Tibial artery (tissue), 4 donors: Measurements from ENCODE around the gene PTBP3.
"Not testable (repeated sequence)": the region's sequence is repeated elsewhere in the genome, so short reads cannot be mapped to it uniquely, and the experiment has no call there.

Source experiments
- DNase-seq, 2 donors: peaks; one replicate each; pipeline ENCODE4 v3.0.0-alpha.2; 2019
- H3K27ac ChIP-seq, 2 donors: fragments of 200-600 bp; sonication (generic) in 1 of 2; 1 replicate in 1 of 2; 2 replicates in 1 of 2; pipeline ENCODE4 v1.5.1; 2018 to 2019; ENCODE audit warnings: mild to moderate bottlenecking in 1 of 2
- H3K27me3 ChIP-seq, 2 donors: fragments of 200-600 bp; sonication (generic) in 1 of 2; one replicate each; pipeline versions ENCODE4 v1.5.1 to v1.6.0; 2016 to 2019
- H3K36me3 ChIP-seq, 3 donors: fragments of 200-600 bp; sonication (generic) in 2 of 3; one replicate each; pipeline ENCODE4 v1.5.1; 2016 to 2019; ENCODE audit warnings: mild to moderate bottlenecking in 2 of 3
- H3K4me1 ChIP-seq, 4 donors: fragments of 200-600 bp; sonication (generic) in 2 of 4; 1 replicate in 3 of 4; 2 replicates in 1 of 4; pipeline ENCODE4 v1.5.1; 2016 to 2019
- H3K4me3 ChIP-seq, 2 donors: fragments of 200-600 bp; sonication (generic) in 1 of 2; 1 replicate in 1 of 2; 2 replicates in 1 of 2; pipeline ENCODE4 v1.5.1; 2018 to 2019; ENCODE audit warnings: mild to moderate bottlenecking in 2 of 2
- H3K9me3 ChIP-seq, 3 donors: fragments of 200-600 bp; sonication (generic) in 1 of 3; one replicate each; pipeline ENCODE4 v1.5.1; 2016 to 2019
- CTCF ChIP-seq, 2 experiments: fragments of 200-600 bp in 1 of 2; fragments of 450-650 bp in 1 of 2; IDR thresholded peaks; one replicate each; pipeline ENCODE4 v1.5.1; 2017 to 2019; ENCODE audit warnings: antibody characterized with exemption in 2 of 2, mild to moderate bottlenecking in 1 of 2, moderate library complexity in 1 of 2
- intact Hi-C: fragments of 100-400 bp; cut with DNase I; formaldehyde crosslinking; loops from one replicate; pipeline ENCODE4 v1.15.0; 2023; ENCODE audit warnings: low total_unique reads

Gene PTBP3

GRCh38 chr9:112268413-112268812 is 65.0 kb downstream of the PTBP3 start:
- TF ChIP-seq CTCF (IDR thresholded peaks at IDR 0.05) = no peak
- H3K9me3 ChIP-seq = no peaks in the 10 kb centered on the region
- no peaks in the 10 kb centered on the region for H3K27me3 ChIP-seq
- DNase-seq = no peak
- H3K4me3 ChIP-seq = no peak overlapping the region
- no peaks in the 10 kb centered on the region for H3K4me1 ChIP-seq
- H3K27ac ChIP-seq = no peak overlapping the region
- H3K36me3 ChIP-seq = peaks cover 0 to 11% (median 4%) of the 10 kb centered on the region in 3 donors
- intact Hi-C loops = no loop called here

DNA sequence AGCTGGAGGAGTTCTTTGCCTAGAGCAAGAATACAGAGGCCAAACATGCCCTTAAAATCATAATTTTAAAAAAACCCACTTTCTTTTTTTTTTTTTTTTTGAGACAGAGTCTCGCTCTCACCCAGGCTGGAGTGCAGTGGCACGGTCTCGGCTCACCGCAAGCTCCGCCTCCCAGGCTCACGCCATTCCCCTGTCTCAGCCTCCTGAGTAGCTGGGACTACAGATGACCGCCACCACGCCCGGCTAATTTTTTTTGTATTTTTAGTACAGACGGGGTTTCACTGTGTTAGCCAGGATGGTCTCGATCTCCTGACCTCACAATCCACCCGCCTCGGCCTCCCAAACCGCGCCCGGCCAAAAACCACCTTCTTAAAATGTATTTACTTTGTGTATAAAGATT is 66.3 kb downstream of the PTBP3 start:
- H3K27me3 ChIP-seq, H3K4me3 ChIP-seq, H3K4me1 ChIP-seq, intact Hi-C loops, H3K27ac ChIP-seq, H3K9me3 ChIP-seq, DNase-seq: not testable (repeated sequence)
- H3K36me3 ChIP-seq = peaks cover 0 to 11% (median 4%) of the 10 kb centered on the region in 3 donors

GRCh38 chr9:112265391-112265790 is 68.0 kb downstream of the PTBP3 start:
- intact Hi-C loops = no loop called here
- no peak for TF ChIP-seq CTCF (IDR thresholded peaks at IDR 0.05)
- H3K4me1 ChIP-seq = no peaks in the 10 kb centered on the region

GRCh38 chr9:112262577-112262976 is 70.8 kb downstream of the PTBP3 start:
- no peak overlapping the region for H3K27ac ChIP-seq
- H3K4me3 ChIP-seq = no peak overlapping the region
- H3K36me3 ChIP-seq = peaks cover 0 to 10% (median 6%) of the 10 kb centered on the region in 3 donors
- no peak for DNase-seq
- H3K9me3 ChIP-seq = no peaks in the 10 kb centered on the region
- TF ChIP-seq CTCF (IDR thresholded peaks at IDR 0.05) = no peak
- H3K27me3 ChIP-seq = no peaks in the 10 kb centered on the region
- H3K4me1 ChIP-seq = no peaks in the 10 kb centered on the region
- intact Hi-C loops = no loop called here

More at GRCh38 chr9:112265391-112265790, 68.0 kb downstream of the PTBP3 start:
- peaks cover 0 to 11% (median 10%) of the 10 kb centered on the region in 3 donors for H3K36me3 ChIP-seq
- no peaks in the 10 kb centered on the region for H3K27me3 ChIP-seq
- H3K9me3 ChIP-seq = no peaks in the 10 kb centered on the region
- DNase-seq = no peak
- no peak overlapping the region for H3K27ac ChIP-seq
- H3K4me3 ChIP-seq = no peak overlapping the region

- Histone ChIP-seq H3K4me1 (no peaks in the 10 kb centered on the region), H3K36me3 (peaks cover 0 to 6% (median 5%) of the 10 kb centered on the region in 3 donors), H3K4me3 (no peak overlapping the region), H3K27ac (no peak overlapping the region), H3K27me3 (no peaks in the 10 kb centered on the region), H3K9me3 (no peaks in the 10 kb centered on the region)
- intact Hi-C loops = no loop called here
- no peak for DNase-seq
- TF ChIP-seq CTCF (IDR thresholded peaks at IDR 0.05) = no peak
Measured at GRCh38 chr9:112261133-112261532, 72.3 kb downstream of the PTBP3 start.

DNA sequence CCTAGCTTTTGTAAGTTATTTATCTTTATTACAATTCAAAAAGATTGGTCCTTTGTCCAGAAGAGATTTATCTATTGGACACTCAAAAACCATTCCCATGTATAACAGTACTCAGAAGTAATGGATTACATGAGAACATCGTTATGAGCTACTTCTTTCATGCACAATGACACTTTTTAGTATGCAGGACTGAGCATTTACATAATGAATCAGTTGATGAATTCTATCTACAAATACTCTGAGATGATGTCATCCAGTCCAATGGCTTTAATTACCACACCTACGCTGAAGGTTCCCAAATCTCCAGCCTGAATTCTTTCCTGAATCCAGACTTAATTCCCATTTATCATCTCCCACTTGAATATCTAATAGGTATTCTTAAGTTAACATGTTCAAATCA is 75.3 kb downstream of the PTBP3 start:
- H3K36me3 ChIP-seq = peaks cover 0 to 6% (median 0%) of the 10 kb centered on the region in 3 donors
- H3K27ac ChIP-seq = no peak overlapping the region
- no peak for TF ChIP-seq CTCF (IDR thresholded peaks at IDR 0.05)
- H3K27me3 ChIP-seq = no peaks in the 10 kb centered on the region
- H3K9me3 ChIP-seq = no peaks in the 10 kb centered on the region
- intact Hi-C loops = no loop called here
- H3K4me1 ChIP-seq = no peaks in the 10 kb centered on the region
- no peak for DNase-seq
- no peak overlapping the region for H3K4me3 ChIP-seq
